ENCODE data around the gene CEP135. TPM values are rescaled to one million over a fixed set of nuclear protein-coding genes. Genes with fewer than 3 reads are reported as not detected.

CEP135 gene
- total RNA-seq, 4 donors from 2014 or later: 6.3 to 28.1 (median 9.3) TPM

DNA sequence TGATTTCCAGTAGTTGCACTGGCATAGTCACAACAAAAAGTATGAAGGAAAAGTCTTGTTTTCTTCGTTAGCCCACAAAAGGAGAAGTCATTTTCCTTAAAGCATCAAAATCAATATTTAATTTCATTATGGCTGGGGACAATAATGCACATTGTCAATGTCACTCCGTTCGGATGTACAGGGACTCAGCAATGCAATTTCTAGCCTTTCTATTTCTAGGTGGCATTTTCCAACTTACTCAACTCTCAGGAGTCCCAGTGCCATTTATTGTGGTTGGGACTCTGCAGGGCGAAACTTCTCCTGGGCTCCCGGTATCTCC, 99.6 kb downstream of the CEP135 start:
- Histone ChIP-seq H3K4me1 (peaks cover 0 to 7% (median 3%) of the 10 kb centered on the region in 4 donors), H3K27me3 (no peaks in the 10 kb centered on the region), H3K4me3 (peak overlapping the region; percentile 47 to 86 (median 66)), H3K36me3 (no peaks in the 10 kb centered on the region), H3K9me3 (no peaks in the 10 kb centered on the region), H3K27ac (peak overlapping the region in 2 of 4 donors; percentile 61 to 65)
- no peak for TF ChIP-seq POLR2A (IDR thresholded peaks at IDR 0.05)
- TF ChIP-seq, protein P1, sequence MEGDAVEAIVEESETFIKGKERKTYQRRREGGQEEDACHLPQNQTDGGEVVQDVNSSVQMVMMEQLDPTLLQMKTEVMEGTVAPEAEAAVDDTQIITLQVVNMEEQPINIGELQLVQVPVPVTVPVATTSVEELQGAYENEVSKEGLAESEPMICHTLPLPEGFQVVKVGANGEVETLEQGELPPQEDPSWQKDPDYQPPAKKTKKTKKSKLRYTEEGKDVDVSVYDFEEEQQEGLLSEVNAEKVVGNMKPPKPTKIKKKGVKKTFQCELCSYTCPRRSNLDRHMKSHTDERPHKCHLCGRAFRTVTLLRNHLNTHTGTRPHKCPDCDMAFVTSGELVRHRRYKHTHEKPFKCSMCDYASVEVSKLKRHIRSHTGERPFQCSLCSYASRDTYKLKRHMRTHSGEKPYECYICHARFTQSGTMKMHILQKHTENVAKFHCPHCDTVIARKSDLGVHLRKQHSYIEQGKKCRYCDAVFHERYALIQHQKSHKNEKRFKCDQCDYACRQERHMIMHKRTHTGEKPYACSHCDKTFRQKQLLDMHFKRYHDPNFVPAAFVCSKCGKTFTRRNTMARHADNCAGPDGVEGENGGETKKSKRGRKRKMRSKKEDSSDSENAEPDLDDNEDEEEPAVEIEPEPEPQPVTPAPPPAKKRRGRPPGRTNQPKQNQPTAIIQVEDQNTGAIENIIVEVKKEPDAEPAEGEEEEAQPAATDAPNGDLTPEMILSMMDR (IDR thresholded peaks at IDR 0.05): no peak
- no peak for DNase-seq

GRCh38 chr4:56048702-56049431, 100.1 kb downstream of the CEP135 start:
- peak overlapping the region; percentile 22 to 65 (median 56) for H3K27ac ChIP-seq

GRCh38 chr4:56050625-56051024, 101.9 kb downstream of the CEP135 start:
- H3K36me3 ChIP-seq: no peaks in the 10 kb centered on the region
- TF ChIP-seq POLR2A (IDR thresholded peaks at IDR 0.05): no peak
- TF ChIP-seq, protein P1 (IDR thresholded peaks at IDR 0.05): no peak
- H3K4me1 ChIP-seq: peaks cover 0 to 7% (median 3%) of the 10 kb centered on the region in 4 donors
- no peaks in the 10 kb centered on the region for H3K9me3 ChIP-seq
- no peak for DNase-seq
- H3K4me3 ChIP-seq: no peak overlapping the region
- H3K27me3 ChIP-seq: no peaks in the 10 kb centered on the region
- no peak overlapping the region for H3K27ac ChIP-seq

More at GRCh38 chr4:56048702-56049431, 100.1 kb downstream of the CEP135 start:
- peak; percentile 22 to 79 (median 70) for DNase-seq
- TF ChIP-seq, protein P1 (IDR thresholded peaks at IDR 0.05): peak in 3 of 6 experiments; percentile 59 to 73 (median 65)
- peak in 1 of 2 donors; percentile 16 for TF ChIP-seq POLR2A (IDR thresholded peaks at IDR 0.05)
- Histone ChIP-seq H3K9me3 (no peaks in the 10 kb centered on the region), H3K4me3 (peak overlapping the region; percentile 47 to 86 (median 66)), H3K36me3 (no peaks in the 10 kb centered on the region), H3K4me1 (peaks cover 0 to 7% (median 3%) of the 10 kb centered on the region in 4 donors), H3K27me3 (no peaks in the 10 kb centered on the region)

GRCh38 chr4:56051029-56051709, 102.4 kb downstream of the CEP135 start:
- Histone ChIP-seq H3K27ac (no peak overlapping the region), H3K36me3 (no peaks in the 10 kb centered on the region), H3K27me3 (no peaks in the 10 kb centered on the region), H3K9me3 (no peaks in the 10 kb centered on the region), H3K4me1 (peaks cover 0 to 7% (median 3%) of the 10 kb centered on the region in 4 donors), H3K4me3 (no peak overlapping the region)
- TF ChIP-seq, protein P1 (IDR thresholded peaks at IDR 0.05): no peak
- no peak for TF ChIP-seq POLR2A (IDR thresholded peaks at IDR 0.05)
- DNase-seq: no peak

DNA sequence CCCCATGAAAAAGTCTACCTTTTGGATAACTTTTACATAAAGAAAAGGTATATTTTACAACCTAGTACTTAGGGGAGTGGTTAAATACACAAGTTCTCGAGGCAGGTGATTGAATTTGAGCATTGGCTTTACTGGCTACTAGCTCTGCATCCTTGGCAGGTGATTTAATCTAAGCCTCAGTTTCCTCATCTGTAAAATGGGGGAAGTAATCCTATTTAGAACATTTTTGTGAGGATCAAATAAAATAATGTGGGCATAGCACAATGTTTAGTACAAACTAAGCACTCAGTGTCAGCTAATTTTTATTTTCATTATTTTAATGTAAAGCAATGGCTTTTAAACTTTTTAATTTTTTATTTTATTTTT, 102.9 kb downstream of the CEP135 start:
- Histone ChIP-seq H3K4me3 (no peak overlapping the region), H3K36me3 (no peaks in the 10 kb centered on the region), H3K27ac (no peak overlapping the region), H3K27me3 (no peaks in the 10 kb centered on the region), H3K4me1 (peaks cover 0 to 7% (median 3%) of the 10 kb centered on the region in 4 donors), H3K9me3 (no peaks in the 10 kb centered on the region)
- no peak for DNase-seq
- TF ChIP-seq, protein P1 (IDR thresholded peaks at IDR 0.05): no peak
- TF ChIP-seq POLR2A (IDR thresholded peaks at IDR 0.05): no peak

Measured in Peyer's patch (tissue), 4 donors.